SU-DHL-6 (cell line): ENCODE results near the gene IFI27.

Experiments used
- H2AFZ ChIP-seq: fragments of 200-600 bp; sonication (generic); 2 replicates; pipeline ENCODE4 v1.6.1; 2014; ENCODE audit warnings: low read depth, mild to moderate bottlenecking, moderate library complexity, mixed read lengths, antibody characterized with exemption, low read length; ENCODE audit not compliant: severe bottlenecking
- H3F3A ChIP-seq: fragments of 200-600 bp; shearing (Covaris generic); 2 replicates; pipeline ENCODE4 v1.6.0; 2016; ENCODE audit warnings: antibody characterized with exemption, mild to moderate bottlenecking; ENCODE audit not compliant: insufficient read depth
- H3K27ac ChIP-seq: fragments of 200-600 bp; sonication (generic); 2 replicates; pipeline ENCODE4 v1.5.1; 2016; ENCODE audit warnings: low read depth, mild to moderate bottlenecking, low read length, moderate library complexity, mixed read lengths
- H3K27me3 ChIP-seq: fragments of 200-600 bp; sonication (generic), shearing (Covaris generic); 2 replicates; pipeline ENCODE4 v1.6.0; 2014; ENCODE audit warnings: mild to moderate bottlenecking, low read length
- H3K36me3 ChIP-seq: fragments of 200-600 bp; sonication (generic); 2 replicates; pipeline ENCODE4 v1.6.1; 2014; ENCODE audit warnings: mild to moderate bottlenecking, low read length, mixed read lengths
- H3K4me2 ChIP-seq: fragments of 300-600, 200-600 bp; shearing (Covaris generic), sonication (generic); 2 replicates; pipeline ENCODE4 v1.6.0; 2014; ENCODE audit warnings: low read length, low read depth, mild to moderate bottlenecking; ENCODE audit not compliant: poor library complexity, severe bottlenecking
- H3K4me3 ChIP-seq: fragments of 200-600 bp; sonication (generic); 2 replicates; pipeline ENCODE4 v1.5.1; 2014; ENCODE audit warnings: antibody characterized with exemption, low read length, mild to moderate bottlenecking, mixed read lengths; ENCODE audit not compliant: insufficient read depth, poor library complexity, severe bottlenecking
- H3K79me2 ChIP-seq: fragments of 200-600 bp; sonication (generic); 2 replicates; pipeline ENCODE4 v1.6.1; 2014; ENCODE audit warnings: mild to moderate bottlenecking, low read length, moderate library complexity; ENCODE audit not compliant: insufficient read depth
- H3K9ac ChIP-seq: fragments of 200-600 bp; sonication (generic); 2 replicates; pipeline ENCODE4 v1.7.0; 2014; ENCODE audit warnings: mild to moderate bottlenecking, low read length
- H3K9me2 ChIP-seq: fragments of 200-600 bp; sonication (generic); replicated peaks from 2 replicates; pipeline ENCODE4 v1.6.1; 2014; ENCODE audit warnings: low read length; ENCODE audit not compliant: insufficient read depth
- H3K9me3 ChIP-seq: fragments of 200-600 bp; sonication (generic); 2 replicates; pipeline ENCODE4 v1.6.1; 2014; ENCODE audit warnings: low read length, mixed read lengths; ENCODE audit not compliant: insufficient read depth
- H4K20me1 ChIP-seq: fragments of 200-600 bp; sonication (generic); 2 replicates; pipeline ENCODE4 v1.6.1; 2014; ENCODE audit warnings: low read depth, mild to moderate bottlenecking, antibody characterized with exemption, low read length, moderate library complexity, mixed read lengths
- CTCF ChIP-seq: fragments of 200-600 bp; sonication (generic); IDR thresholded peaks from one replicate; pipeline ENCODE4 v1.5.1; 2017; ENCODE audit warnings: antibody characterized with exemption, mild to moderate bottlenecking, low read length, moderate library complexity; ENCODE audit not compliant: insufficient read depth, poor library complexity, severe bottlenecking
- EZH2phosphoT487 ChIP-seq: fragments of 200-600 bp; sonication (generic), shearing (Covaris generic); conservative IDR thresholded peaks from 2 replicates; pipeline ENCODE4 v1.6.1; 2018; ENCODE audit warnings: mild to moderate bottlenecking, antibody characterized with exemption, low read length, moderate library complexity, mixed read lengths

Gene IFI27

GRCh38 chr14:94101748-94102147 is 8.8 kb upstream of the IFI27 start:
- Histone ChIP-seq H3F3A (no peaks in the 10 kb centered on the region), H2AFZ (no peak overlapping the region)
- TF ChIP-seq EZH2phosphoT487 (no peak), CTCF (no peak)

GRCh38 chr14:94102768-94103482 is 7.6 kb upstream of the IFI27 start:
- Histone ChIP-seq H3K27ac (no peak overlapping the region), H3F3A (no peaks in the 10 kb centered on the region), H3K4me2 (no peak overlapping the region), H3K4me3 (no peak overlapping the region), H3K36me3 (no peaks in the 10 kb centered on the region), H2AFZ (no peak overlapping the region), H3K9me3 (no peaks in the 10 kb centered on the region), H4K20me1 (no peaks in the 10 kb centered on the region), H3K27me3 (no peaks in the 10 kb centered on the region), H3K9me2 (no peaks in the 10 kb centered on the region), H3K79me2 (no peaks in the 10 kb centered on the region), H3K9ac (no peak overlapping the region)
- no peak for TF ChIP-seq EZH2phosphoT487
- no peak for TF ChIP-seq CTCF

More at GRCh38 chr14:94101748-94102147, 8.8 kb upstream of the IFI27 start:
- Histone ChIP-seq H3K4me3 (no peak overlapping the region), H3K27ac (no peak overlapping the region), H4K20me1 (no peaks in the 10 kb centered on the region), H3K4me2 (no peak overlapping the region), H3K9me3 (no peaks in the 10 kb centered on the region), H3K79me2 (no peaks in the 10 kb centered on the region), H3K9me2 (no peaks in the 10 kb centered on the region), H3K36me3 (no peaks in the 10 kb centered on the region), H3K9ac (no peak overlapping the region), H3K27me3 (no peaks in the 10 kb centered on the region)

GRCh38 chr14:94103554-94104150 is 6.9 kb upstream of the IFI27 start:
- H3K4me2 ChIP-seq = no peak overlapping the region
- H3F3A ChIP-seq = no peaks in the 10 kb centered on the region
- H3K79me2 ChIP-seq = no peaks in the 10 kb centered on the region
- no peaks in the 10 kb centered on the region for H4K20me1 ChIP-seq
- no peak overlapping the region for H2AFZ ChIP-seq
- no peaks in the 10 kb centered on the region for H3K27me3 ChIP-seq
- no peaks in the 10 kb centered on the region for H3K36me3 ChIP-seq
- H3K4me3 ChIP-seq = no peak overlapping the region
- H3K27ac ChIP-seq = no peak overlapping the region
- TF ChIP-seq EZH2phosphoT487 = no peak
- no peak for TF ChIP-seq CTCF
- no peaks in the 10 kb centered on the region for H3K9me2 ChIP-seq
- no peak overlapping the region for H3K9ac ChIP-seq
- no peaks in the 10 kb centered on the region for H3K9me3 ChIP-seq
